GM12878 (cell line): ENCODE results near the gene TRPC5OS. TPM values are rescaled to one million over a fixed set of nuclear protein-coding genes. Genes with fewer than 3 reads are reported as not detected.

Experiments used
- ATAC-seq: fragments of 200-7000 bp; cut with Tn5 transposase; 3 replicates; pipeline ENCODE4 v1.9.1; 2020; ENCODE audit warnings: mild to moderate bottlenecking, moderate library complexity
- BruUV-seq: library from RNA; stranded (reverse); fragments of 400-500 nt; replicated peaks from 2 replicates; lab custom pipeline; 2021; lab: Mats Ljungman, UMichigan
- CTCF ChIA-PET: fragments of 300-600 bp; sonication (Branson Sonifier 250); formaldehyde crosslinking; extraction: SDS; loops from one replicate; lab custom pipeline; 2021; ENCODE audit warnings: inconsistent platforms; lab: Yijun Ruan, JAX
- POLR2A ChIA-PET: fragments of 350-600 bp; formaldehyde crosslinking; extraction: SDS; loops from one replicate; lab custom pipeline; 2021; ENCODE audit warnings: inconsistent platforms; lab: Charles Lee
- RAD21 ChIA-PET: fragments of 300-600 bp; sonication (Branson Sonifier 250); formaldehyde crosslinking; loops from one replicate; lab custom pipeline; 2023; ENCODE audit warnings: antibody characterized with exemption; ENCODE audit not compliant: unreplicated experiment; lab: Charles Lee
- SMC1A ChIA-PET: fragments of 300-600 bp; sonication (Branson Sonifier 250); formaldehyde crosslinking; loops from one replicate; lab custom pipeline; 2023; ENCODE audit not compliant: unreplicated experiment, uncharacterized antibody; lab: Charles Lee
- DNase-seq: peaks from one replicate; pipeline ENCODE4 v3.0.0-alpha.2; 2011; ENCODE audit warnings: low read depth, low spot score
- FAIRE-seq: peaks from 3 replicates; lab custom pipeline; 2011; peaks lifted over from hg19 to GRCh38; lab: Jason Lieb, UNC
- H2AFZ ChIP-seq: 2 replicates; pipeline ENCODE4 v1.6.0; 2011; ENCODE audit warnings: low read depth, low read length, control low read depth; ENCODE audit not compliant: control insufficient read depth
- H3K27ac ChIP-seq: 2 replicates; pipeline ENCODE4 v1.5.1; 2011; ENCODE audit warnings: control low read depth; ENCODE audit not compliant: control insufficient read depth, insufficient read depth
- H3K27me3 ChIP-seq, 2 experiments: replicated peaks in 1 of 2; 2 replicates each; pipeline versions ENCODE4 v1.6.0 to v1.6.1; 2011; ENCODE audit warnings: low read length in 1 of 2; ENCODE audit not compliant: control insufficient read depth in 2 of 2, insufficient read depth in 2 of 2
- H3K36me3 ChIP-seq, 2 experiments: 2 replicates each; pipeline ENCODE4 v1.5.1; 2011; ENCODE audit warnings: low read length in 1 of 2; ENCODE audit not compliant: control insufficient read depth in 2 of 2, insufficient read depth in 2 of 2
- H3K4me1 ChIP-seq: 2 replicates; pipeline ENCODE4 v1.6.1; 2011; ENCODE audit warnings: mild to moderate bottlenecking, low read length, moderate library complexity, mixed read lengths; ENCODE audit not compliant: control insufficient read depth, insufficient read depth
- H3K4me2 ChIP-seq: 2 replicates; pipeline ENCODE4 v1.6.0; 2011; ENCODE audit warnings: control low read depth; ENCODE audit not compliant: control insufficient read depth, insufficient read depth
- H3K4me3 ChIP-seq: fragments of 200-600 bp; sonication (generic); 2 replicates; pipeline ENCODE4 v1.5.1; 2016
- H3K79me2 ChIP-seq: 2 replicates; pipeline ENCODE4 v1.6.0; 2011; ENCODE audit warnings: low read length; ENCODE audit not compliant: control insufficient read depth, insufficient read depth
- H3K9ac ChIP-seq: 2 replicates; pipeline ENCODE4 v1.8.0; 2011; ENCODE audit warnings: low read length, control low read depth, mixed read lengths; ENCODE audit not compliant: control insufficient read depth, insufficient read depth
- H3K9me3 ChIP-seq: replicated peaks from 3 replicates; pipeline ENCODE4 v1.5.1; 2011; ENCODE audit warnings: mild to moderate bottlenecking, low read length; ENCODE audit not compliant: control insufficient read depth, insufficient read depth
- H4K20me1 ChIP-seq: 2 replicates; pipeline ENCODE4 v1.6.0; 2011; ENCODE audit not compliant: control insufficient read depth, insufficient read depth
- CBX3 ChIP-seq: fragments of 200-600 bp; sonication (generic); IDR thresholded peaks from 2 replicates; pipeline ENCODE4 v1.6.1; 2016; ENCODE audit warnings: low read depth, borderline replicate concordance
- CHD4 ChIP-seq: fragments of 200-600 bp; sonication (generic); IDR thresholded peaks from 2 replicates; pipeline ENCODE4 v1.6.1; 2016; ENCODE audit warnings: mild to moderate bottlenecking
- CREB1 ChIP-seq: IDR thresholded peaks from 2 replicates; pipeline ENCODE4 v1.6.1; 2012; ENCODE audit warnings: low read depth, mild to moderate bottlenecking, inconsistent platforms
- EGR1 ChIP-seq, 2 experiments: IDR thresholded peaks; 1 replicate in 1 of 2; 2 replicates in 1 of 2; pipeline ENCODE4 v1.6.1; 2011 to 2012; ENCODE audit warnings: low read depth in 2 of 2, low read length in 2 of 2, borderline replicate concordance in 1 of 2, mild to moderate bottlenecking in 1 of 2, moderate library complexity in 1 of 2
- IRF4 ChIP-seq: IDR thresholded peaks from 2 replicates; pipeline ENCODE4 v1.6.1; 2011; ENCODE audit warnings: low read depth, low read length
- NRF1 ChIP-seq: conservative IDR thresholded peaks from 2 replicates; pipeline ENCODE4 v1.6.1; 2011; ENCODE audit warnings: mild to moderate bottlenecking, low read depth, low read length, improper control_type of control experiment
- SMARCA5 ChIP-seq: fragments of 450-650 bp; IDR thresholded peaks from 2 replicates; pipeline ENCODE4 v1.6.1; 2017; ENCODE audit warnings: mild to moderate bottlenecking
- SMC3 ChIP-seq: IDR thresholded peaks from 2 replicates; pipeline ENCODE4 v1.6.1; 2011; ENCODE audit warnings: low read length, improper control_type of control experiment, borderline replicate concordance
- ZNF207 ChIP-seq: fragments of 450-650 bp; IDR thresholded peaks from 2 replicates; pipeline ENCODE4 v1.6.1; 2014; ENCODE audit warnings: antibody characterized with exemption, mild to moderate bottlenecking, borderline replicate concordance
- ZNF217 ChIP-seq: fragments of 450-650 bp; IDR thresholded peaks from 2 replicates; pipeline ENCODE4 v1.6.1; 2017; ENCODE audit warnings: antibody characterized with exemption, mild to moderate bottlenecking
- ZNF24 ChIP-seq: fragments of 450-650 bp; IDR thresholded peaks from 2 replicates; pipeline ENCODE4 v1.6.1; 2017; ENCODE audit warnings: antibody characterized with exemption, mild to moderate bottlenecking
- ZZZ3 ChIP-seq: IDR thresholded peaks from 2 replicates; pipeline ENCODE4 v1.6.1; 2011; ENCODE audit warnings: low read depth; ENCODE audit not compliant: control insufficient read depth, insufficient read length
- WGBS: methylation state at CpG from one replicate; pipeline ENCODE4 v1.1.6; 2016; ENCODE audit warnings: low lambda C conversion rate; ENCODE audit not compliant: insufficient replicate concordance, insufficient coverage; ENCODE audit errors: missing lambda C conversion rate; 5-methylcytosine and 5-hydroxymethylcytosine counted together
- in situ Hi-C: fragments of 300-500 bp; cut with MboI; formaldehyde crosslinking; loops from 9 replicates; pipeline ENCODE4 v1.14.3; 2018; ENCODE audit warnings: mixed read lengths
- intact Hi-C: fragments of 100-400 bp; cut with micrococcal nuclease; formaldehyde crosslinking; loops from one replicate; pipeline ENCODE4 v1.14.2; 2022; ENCODE audit not compliant: unreplicated experiment
- polyA plus RNA-seq, 11 experiments: library from polyadenylated mRNA; depleted of rRNA in 4 of 11; unstranded in 6 of 11; stranded (reverse) in 5 of 11; fragments of >200 nt; fragmentation: Nextera tagmentation in 4 of 11; fragmentation: Illumina TruSeq in 1 of 11; extraction: Ambion mirVana in 4 of 11; extraction: Trizol in 1 of 11; gene quantifications; 1 replicate in 1 of 11; 2 replicates in 10 of 11; pipeline versions ENCODE4 v1.2.1 to v1.2.3, GENCODE V29; 2011 to 2016; ENCODE audit warnings: inconsistent platforms in 2 of 11, missing spikeins in 2 of 11, low read depth in 1 of 11
- total RNA-seq, 4 experiments: library from RNA; depleted of rRNA in 3 of 4; stranded (reverse); fragments of >200 nt in 3 of 4; fragmentation: Illumina TruSeq in 1 of 4; extraction: Trizol in 1 of 4; gene quantifications; 2 replicates each; pipeline versions ENCODE4 v1.2.1 to v1.2.3, GENCODE V29; 2013 to 2021
- TF ChIP-seq, protein P1 (sequence below): fragments of 450-650 bp; IDR thresholded peaks from 2 replicates; pipeline ENCODE4 v1.6.1; 2018; ENCODE audit warnings: mild to moderate bottlenecking, low read depth, moderate library complexity; ENCODE audit not compliant: partially characterized antibody
- TF ChIP-seq, protein P2 (sequence below): IDR thresholded peaks from 2 replicates; pipeline ENCODE4 v1.6.1; 2012; ENCODE audit warnings: improper control_type of control experiment, low read depth, low read length; ENCODE audit not compliant: insufficient replicate concordance

TRPC5OS gene
- total and polyA plus RNA-seq, 10 of the 15 experiments (the other 5 are each of a cell fraction or from before 2014, with no cell fraction given) = 0.06 to 0.40 (median 0.10) TPM; not detected in 4

DNA sequence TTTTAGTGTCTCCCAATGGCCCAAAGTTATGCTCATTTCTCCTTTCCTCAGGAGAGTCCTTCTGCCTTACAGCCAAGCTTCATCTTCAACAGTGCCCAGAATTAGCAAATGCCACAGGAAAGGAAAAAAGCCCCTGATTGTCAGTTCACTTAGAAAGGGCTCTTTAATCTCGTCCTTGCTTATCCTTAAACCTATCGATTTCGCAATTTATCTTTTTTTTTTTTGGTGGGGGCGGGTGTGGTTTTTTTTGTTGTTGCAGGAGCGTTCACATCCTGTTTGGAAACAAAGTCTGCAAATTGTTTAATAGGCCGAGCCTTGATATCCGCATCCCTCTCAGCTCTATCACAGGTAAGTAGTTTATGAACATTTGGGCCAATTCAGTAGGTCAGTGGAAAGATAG lies 20.2 kb downstream of the TRPC5OS start (continued):
- TF ChIP-seq, protein P1, sequence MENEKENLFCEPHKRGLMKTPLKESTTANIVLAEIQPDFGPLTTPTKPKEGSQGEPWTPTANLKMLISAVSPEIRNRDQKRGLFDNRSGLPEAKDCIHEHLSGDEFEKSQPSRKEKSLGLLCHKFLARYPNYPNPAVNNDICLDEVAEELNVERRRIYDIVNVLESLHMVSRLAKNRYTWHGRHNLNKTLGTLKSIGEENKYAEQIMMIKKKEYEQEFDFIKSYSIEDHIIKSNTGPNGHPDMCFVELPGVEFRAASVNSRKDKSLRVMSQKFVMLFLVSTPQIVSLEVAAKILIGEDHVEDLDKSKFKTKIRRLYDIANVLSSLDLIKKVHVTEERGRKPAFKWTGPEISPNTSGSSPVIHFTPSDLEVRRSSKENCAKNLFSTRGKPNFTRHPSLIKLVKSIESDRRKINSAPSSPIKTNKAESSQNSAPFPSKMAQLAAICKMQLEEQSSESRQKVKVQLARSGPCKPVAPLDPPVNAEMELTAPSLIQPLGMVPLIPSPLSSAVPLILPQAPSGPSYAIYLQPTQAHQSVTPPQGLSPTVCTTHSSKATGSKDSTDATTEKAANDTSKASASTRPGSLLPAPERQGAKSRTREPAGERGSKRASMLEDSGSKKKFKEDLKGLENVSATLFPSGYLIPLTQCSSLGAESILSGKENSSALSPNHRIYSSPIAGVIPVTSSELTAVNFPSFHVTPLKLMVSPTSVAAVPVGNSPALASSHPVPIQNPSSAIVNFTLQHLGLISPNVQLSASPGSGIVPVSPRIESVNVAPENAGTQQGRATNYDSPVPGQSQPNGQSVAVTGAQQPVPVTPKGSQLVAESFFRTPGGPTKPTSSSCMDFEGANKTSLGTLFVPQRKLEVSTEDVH = no peak
- TF ChIP-seq NRF1 (no peak), IRF4 (no peak), SMC3 (no peak), ZNF217 (no peak), CBX3 (no peak), CHD4 (no peak), SMARCA5 (no peak), CREB1 (no peak), EGR1 (IDR thresholded peaks at IDR 0.05; ENCODE audit: borderline replicate concordance in 1 of 2, low read depth in 2 of 2, low read length in 2 of 2) (no peak)

- BruUV-seq = no TSS peak
- H2AFZ ChIP-seq = no peak overlapping the region
- H3K9ac ChIP-seq = no peak overlapping the region
- H3K4me2 ChIP-seq = no peak overlapping the region
- 16% methylated on average over 7 of the region's 7 CpGs for WGBS
- in situ Hi-C loops = no loop called here
- ChIA-PET SMC1A (no interaction called here), CTCF (no interaction called here), POLR2A (no interaction called here), RAD21 (no interaction called here)
- H4K20me1 ChIP-seq = no peaks in the 10 kb centered on the region
- H3K4me1 ChIP-seq = no peaks in the 10 kb centered on the region
- H3K9me3 ChIP-seq = no peaks in the 10 kb centered on the region
- FAIRE-seq (no peak), DNase-seq (no peak), ATAC-seq (no peak)
- no peaks in the 10 kb centered on the region for H3K36me3 ChIP-seq
- intact Hi-C loops = no loop called here
- H3K27me3 ChIP-seq = no peaks in the 10 kb centered on the region; a peak in 1 of 4 replicates
- no peaks in the 10 kb centered on the region for H3K79me2 ChIP-seq
- H3K27ac ChIP-seq = no peak overlapping the region
- no peak overlapping the region for H3K4me3 ChIP-seq
- TF ChIP-seq, protein P2, sequence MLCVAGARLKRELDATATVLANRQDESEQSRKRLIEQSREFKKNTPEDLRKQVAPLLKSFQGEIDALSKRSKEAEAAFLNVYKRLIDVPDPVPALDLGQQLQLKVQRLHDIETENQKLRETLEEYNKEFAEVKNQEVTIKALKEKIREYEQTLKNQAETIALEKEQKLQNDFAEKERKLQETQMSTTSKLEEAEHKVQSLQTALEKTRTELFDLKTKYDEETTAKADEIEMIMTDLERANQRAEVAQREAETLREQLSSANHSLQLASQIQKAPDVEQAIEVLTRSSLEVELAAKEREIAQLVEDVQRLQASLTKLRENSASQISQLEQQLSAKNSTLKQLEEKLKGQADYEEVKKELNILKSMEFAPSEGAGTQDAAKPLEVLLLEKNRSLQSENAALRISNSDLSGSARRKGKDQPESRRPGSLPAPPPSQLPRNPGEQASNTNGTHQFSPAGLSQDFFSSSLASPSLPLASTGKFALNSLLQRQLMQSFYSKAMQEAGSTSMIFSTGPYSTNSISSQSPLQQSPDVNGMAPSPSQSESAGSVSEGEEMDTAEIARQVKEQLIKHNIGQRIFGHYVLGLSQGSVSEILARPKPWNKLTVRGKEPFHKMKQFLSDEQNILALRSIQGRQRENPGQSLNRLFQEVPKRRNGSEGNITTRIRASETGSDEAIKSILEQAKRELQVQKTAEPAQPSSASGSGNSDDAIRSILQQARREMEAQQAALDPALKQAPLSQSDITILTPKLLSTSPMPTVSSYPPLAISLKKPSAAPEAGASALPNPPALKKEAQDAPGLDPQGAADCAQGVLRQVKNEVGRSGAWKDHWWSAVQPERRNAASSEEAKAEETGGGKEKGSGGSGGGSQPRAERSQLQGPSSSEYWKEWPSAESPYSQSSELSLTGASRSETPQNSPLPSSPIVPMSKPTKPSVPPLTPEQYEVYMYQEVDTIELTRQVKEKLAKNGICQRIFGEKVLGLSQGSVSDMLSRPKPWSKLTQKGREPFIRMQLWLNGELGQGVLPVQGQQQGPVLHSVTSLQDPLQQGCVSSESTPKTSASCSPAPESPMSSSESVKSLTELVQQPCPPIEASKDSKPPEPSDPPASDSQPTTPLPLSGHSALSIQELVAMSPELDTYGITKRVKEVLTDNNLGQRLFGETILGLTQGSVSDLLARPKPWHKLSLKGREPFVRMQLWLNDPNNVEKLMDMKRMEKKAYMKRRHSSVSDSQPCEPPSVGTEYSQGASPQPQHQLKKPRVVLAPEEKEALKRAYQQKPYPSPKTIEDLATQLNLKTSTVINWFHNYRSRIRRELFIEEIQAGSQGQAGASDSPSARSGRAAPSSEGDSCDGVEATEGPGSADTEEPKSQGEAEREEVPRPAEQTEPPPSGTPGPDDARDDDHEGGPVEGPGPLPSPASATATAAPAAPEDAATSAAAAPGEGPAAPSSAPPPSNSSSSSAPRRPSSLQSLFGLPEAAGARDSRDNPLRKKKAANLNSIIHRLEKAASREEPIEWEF = no peak
- TF ChIP-seq ZZZ3 (no peak), CBX3 (no peak), ZNF24 (no peak), ZNF207 (no peak)
Observed at GRCh38 chrX:111914398-111915090, 38.6 kb downstream of the TRPC5OS start.
